ENCODE results near the gene RASEF. TPM values are rescaled to one million over a fixed set of nuclear protein-coding genes. Genes with fewer than 3 reads are reported as not detected.

Gene RASEF
- total and polyA plus RNA-seq, 5 donors from 2014 or later, result not detected

DNA sequence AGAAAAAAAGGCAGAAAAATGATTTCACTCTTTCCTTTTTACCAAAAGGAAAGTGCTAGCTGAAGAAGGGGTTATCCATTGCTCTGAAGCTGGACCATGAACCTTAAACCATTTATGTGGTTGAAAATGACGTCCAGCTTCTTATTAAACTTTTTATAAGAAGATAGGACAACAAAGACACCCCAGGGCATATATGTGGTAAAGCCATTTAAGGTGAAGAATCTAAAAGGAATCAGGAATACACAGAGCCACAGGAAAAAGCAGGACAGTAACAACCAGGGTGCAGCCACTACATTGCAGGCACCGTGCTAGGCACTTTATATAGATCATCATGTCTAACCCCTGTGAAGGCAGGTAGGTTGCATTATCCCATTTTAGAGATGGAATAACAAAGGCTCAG, 42.1 kb downstream of the RASEF start:
- DNase-seq, result no peak
- Histone ChIP-seq H3K4me3 (ENCODE audit: low read depth, low read length) (no peak overlapping the region), H3K27me3 (ENCODE audit: control insufficient read depth, insufficient read depth, low read length) (no peaks in the 10 kb centered on the region), H3K36me3 (ENCODE audit: control insufficient read depth, insufficient read depth, low read length) (no peaks in the 10 kb centered on the region), H3K9me3 (ENCODE audit: control insufficient read depth in 2 of 2, low read length in 2 of 2) (no peaks in the 10 kb centered on the region), H3K27ac (ENCODE audit: insufficient read depth, low read length, poor library complexity, severe bottlenecking) (no peak overlapping the region), H3K4me1 (ENCODE audit: control insufficient read depth, insufficient read depth, low read length, poor library complexity, severe bottlenecking) (no peaks in the 10 kb centered on the region)
- peaks cover 0 to 4% (median 1%) of the 10 kb centered on the region in 7 donors for H3K9me3 Mint-ChIP-seq
- no peaks in the 10 kb centered on the region for H3K27me3 Mint-ChIP-seq
- no peaks in the 10 kb centered on the region for H3K36me3 Mint-ChIP-seq
- H3K4me1 Mint-ChIP-seq, result no peaks in the 10 kb centered on the region
- no peak overlapping the region for H3K27ac Mint-ChIP-seq
- ATAC-seq (ENCODE audit: low read depth in 2 of 2), result no peak
- H3K4me3 Mint-ChIP-seq, result no peak overlapping the region

DNA sequence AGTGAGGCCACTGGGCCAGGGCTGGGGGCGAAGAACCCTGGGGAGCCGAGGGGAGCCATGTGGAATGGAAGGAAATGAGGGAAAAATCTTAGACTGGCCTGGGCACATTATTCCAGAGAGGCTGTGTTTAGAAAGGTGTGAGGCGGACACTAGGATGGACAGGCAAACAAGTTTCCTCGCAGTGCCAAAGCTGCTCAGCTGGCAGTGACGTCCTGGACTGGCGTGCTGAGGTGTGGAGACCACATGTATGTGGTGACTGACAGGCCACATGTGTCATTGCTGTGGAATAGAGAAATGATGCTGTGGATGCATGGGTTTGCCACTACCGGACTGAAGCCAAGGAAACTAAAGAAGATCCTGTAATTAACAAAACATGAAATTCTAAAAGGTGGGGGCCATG, 42.6 kb downstream of the RASEF start:
- H3K36me3 Mint-ChIP-seq, result no peaks in the 10 kb centered on the region
- Histone ChIP-seq H3K36me3 (ENCODE audit: control insufficient read depth, insufficient read depth, low read length) (no peaks in the 10 kb centered on the region), H3K4me3 (ENCODE audit: low read depth, low read length) (no peak overlapping the region), H3K4me1 (ENCODE audit: control insufficient read depth, insufficient read depth, low read length, poor library complexity, severe bottlenecking) (no peaks in the 10 kb centered on the region), H3K27ac (ENCODE audit: insufficient read depth, low read length, poor library complexity, severe bottlenecking) (no peak overlapping the region), H3K27me3 (ENCODE audit: control insufficient read depth, insufficient read depth, low read length) (no peaks in the 10 kb centered on the region), H3K9me3 (ENCODE audit: control insufficient read depth in 2 of 2, low read length in 2 of 2) (no peaks in the 10 kb centered on the region)
- peaks cover 0 to 4% (median 1%) of the 10 kb centered on the region in 7 donors for H3K9me3 Mint-ChIP-seq
- ATAC-seq (ENCODE audit: low read depth in 2 of 2), result no peak
- H3K27ac Mint-ChIP-seq, result no peak overlapping the region
- no peak overlapping the region for H3K4me3 Mint-ChIP-seq
- DNase-seq, result no peak
- H3K4me1 Mint-ChIP-seq, result no peaks in the 10 kb centered on the region
- no peaks in the 10 kb centered on the region for H3K27me3 Mint-ChIP-seq

DNA sequence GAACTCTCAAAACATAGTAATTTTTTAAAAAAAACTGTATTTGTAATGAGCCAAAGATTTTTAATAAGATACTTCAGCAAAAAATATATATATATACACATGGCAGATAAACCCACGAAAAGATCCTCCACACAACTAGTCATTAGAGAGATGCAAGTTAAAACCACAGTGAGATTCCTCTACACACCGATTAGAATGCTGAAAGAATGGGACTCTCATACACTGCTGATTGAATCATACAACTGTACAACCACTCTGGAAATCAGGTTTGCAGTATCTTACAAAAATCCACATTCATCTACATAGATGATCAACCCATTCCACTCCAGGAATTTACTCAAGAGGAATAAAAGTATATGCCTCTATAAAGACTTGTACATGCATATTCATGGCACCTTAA, 43.7 kb downstream of the RASEF start:
- H3K9me3 ChIP-seq (ENCODE audit: control insufficient read depth in 2 of 2, low read length in 2 of 2), result no peaks in the 10 kb centered on the region
- no peaks in the 10 kb centered on the region for H3K36me3 ChIP-seq (ENCODE audit: control insufficient read depth, insufficient read depth, low read length)
- H3K4me1 ChIP-seq (ENCODE audit: control insufficient read depth, insufficient read depth, low read length, poor library complexity, severe bottlenecking), result no peaks in the 10 kb centered on the region
- Mint-ChIP-seq H3K4me3 (no peak overlapping the region), H3K4me1 (no peaks in the 10 kb centered on the region), H3K9me3 (peaks cover 0 to 4% (median 1%) of the 10 kb centered on the region in 7 donors), H3K27ac (no peak overlapping the region), H3K36me3 (no peaks in the 10 kb centered on the region), H3K27me3 (no peaks in the 10 kb centered on the region)
- ATAC-seq (ENCODE audit: low read depth in 2 of 2) (no peak), DNase-seq (no peak)
- H3K27ac ChIP-seq (ENCODE audit: insufficient read depth, low read length, poor library complexity, severe bottlenecking), result no peak overlapping the region
- H3K27me3 ChIP-seq (ENCODE audit: control insufficient read depth, insufficient read depth, low read length), result no peaks in the 10 kb centered on the region
- no peak overlapping the region for H3K4me3 ChIP-seq (ENCODE audit: low read depth, low read length)

DNA sequence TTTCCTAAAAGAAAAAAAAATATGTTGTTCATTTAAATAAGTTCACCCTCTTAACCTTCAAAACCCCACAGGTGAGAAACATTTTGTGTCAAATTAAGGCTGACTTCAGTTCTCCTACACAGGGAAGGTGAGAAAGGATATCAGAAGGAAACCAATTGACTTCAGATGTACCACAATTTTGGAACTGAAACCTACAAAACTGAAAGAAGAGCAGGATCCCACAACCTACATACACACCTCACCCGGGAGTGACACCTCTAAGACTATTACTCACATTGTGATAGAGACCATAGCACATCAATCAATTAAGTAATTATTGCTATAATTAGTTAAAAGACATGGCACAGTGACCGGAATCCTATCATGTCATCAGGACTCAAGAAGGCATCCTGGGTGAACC, 47.0 kb downstream of the RASEF start:
- no peak overlapping the region for H3K27ac ChIP-seq (ENCODE audit: insufficient read depth, low read length, poor library complexity, severe bottlenecking)
- ATAC-seq (ENCODE audit: low read depth in 2 of 2), result no peak
- H3K4me3 ChIP-seq (ENCODE audit: low read depth, low read length), result no peak overlapping the region
- Mint-ChIP-seq H3K4me1 (peaks cover 0 to 2% (median 0%) of the 10 kb centered on the region in 4 donors), H3K4me3 (no peak overlapping the region), H3K27ac (no peak overlapping the region), H3K36me3 (no peaks in the 10 kb centered on the region), H3K9me3 (peaks cover 0 to 4% (median 2%) of the 10 kb centered on the region in 7 donors), H3K27me3 (no peaks in the 10 kb centered on the region)
- no peak for DNase-seq
- H3K27me3 ChIP-seq (ENCODE audit: control insufficient read depth, insufficient read depth, low read length), result no peaks in the 10 kb centered on the region
- H3K36me3 ChIP-seq (ENCODE audit: control insufficient read depth, insufficient read depth, low read length), result no peaks in the 10 kb centered on the region
- no peaks in the 10 kb centered on the region for H3K4me1 ChIP-seq (ENCODE audit: control insufficient read depth, insufficient read depth, low read length, poor library complexity, severe bottlenecking)
- no peaks in the 10 kb centered on the region for H3K9me3 ChIP-seq (ENCODE audit: control insufficient read depth in 2 of 2, low read length in 2 of 2)

DNA sequence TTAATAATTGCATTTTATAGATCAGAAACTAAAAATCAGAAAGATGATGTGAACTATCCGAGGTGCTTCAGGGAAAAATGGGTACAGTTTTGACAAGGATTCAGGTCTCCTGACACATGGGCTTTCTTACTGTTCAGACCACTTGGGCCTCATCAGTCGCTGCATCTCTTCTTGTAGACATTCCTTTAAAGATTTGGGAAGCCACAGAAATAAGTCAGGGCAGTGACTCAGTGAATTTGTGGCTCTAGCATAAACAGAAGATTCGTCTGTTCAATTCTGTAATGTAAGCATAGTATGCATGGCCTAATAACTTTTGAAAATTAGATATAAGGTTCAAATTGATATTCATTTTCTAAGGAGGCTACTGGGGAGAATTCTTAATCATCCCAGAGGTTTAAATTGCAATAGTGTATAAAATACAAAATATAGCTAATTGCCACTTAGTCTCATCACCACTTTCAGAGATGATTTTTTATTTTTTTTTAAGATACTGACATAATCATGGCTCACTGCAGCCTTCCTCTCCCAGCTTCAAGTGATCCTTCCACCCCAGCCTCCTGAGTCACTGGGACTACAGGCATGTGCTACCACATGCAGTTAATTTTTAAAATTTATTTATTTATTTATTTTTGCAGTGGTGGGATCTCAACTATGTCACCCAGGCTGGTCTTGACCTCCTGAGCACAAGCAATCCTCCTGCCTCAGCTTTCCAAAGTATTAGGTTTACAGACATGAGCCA, 48.9 kb downstream of the RASEF start:
- Mint-ChIP-seq H3K9me3 (peaks cover 0 to 4% (median 2%) of the 10 kb centered on the region in 7 donors), H3K4me1 (peaks cover 0 to 2% (median 0%) of the 10 kb centered on the region in 4 donors), H3K27ac (no peak overlapping the region), H3K4me3 (no peak overlapping the region), H3K27me3 (no peaks in the 10 kb centered on the region), H3K36me3 (no peaks in the 10 kb centered on the region)
- H3K36me3 ChIP-seq (ENCODE audit: control insufficient read depth, insufficient read depth, low read length), result no peaks in the 10 kb centered on the region
- H3K27me3 ChIP-seq (ENCODE audit: control insufficient read depth, insufficient read depth, low read length), result no peaks in the 10 kb centered on the region
- H3K9me3 ChIP-seq (ENCODE audit: control insufficient read depth in 2 of 2, low read length in 2 of 2), result no peaks in the 10 kb centered on the region
- no peak overlapping the region for H3K27ac ChIP-seq (ENCODE audit: insufficient read depth, low read length, poor library complexity, severe bottlenecking)
- H3K4me1 ChIP-seq (ENCODE audit: control insufficient read depth, insufficient read depth, low read length, poor library complexity, severe bottlenecking), result no peaks in the 10 kb centered on the region
- DNase-seq (no peak), ATAC-seq (ENCODE audit: low read depth in 2 of 2) (no peak)
- no peak overlapping the region for H3K4me3 ChIP-seq (ENCODE audit: low read depth, low read length)

DNA sequence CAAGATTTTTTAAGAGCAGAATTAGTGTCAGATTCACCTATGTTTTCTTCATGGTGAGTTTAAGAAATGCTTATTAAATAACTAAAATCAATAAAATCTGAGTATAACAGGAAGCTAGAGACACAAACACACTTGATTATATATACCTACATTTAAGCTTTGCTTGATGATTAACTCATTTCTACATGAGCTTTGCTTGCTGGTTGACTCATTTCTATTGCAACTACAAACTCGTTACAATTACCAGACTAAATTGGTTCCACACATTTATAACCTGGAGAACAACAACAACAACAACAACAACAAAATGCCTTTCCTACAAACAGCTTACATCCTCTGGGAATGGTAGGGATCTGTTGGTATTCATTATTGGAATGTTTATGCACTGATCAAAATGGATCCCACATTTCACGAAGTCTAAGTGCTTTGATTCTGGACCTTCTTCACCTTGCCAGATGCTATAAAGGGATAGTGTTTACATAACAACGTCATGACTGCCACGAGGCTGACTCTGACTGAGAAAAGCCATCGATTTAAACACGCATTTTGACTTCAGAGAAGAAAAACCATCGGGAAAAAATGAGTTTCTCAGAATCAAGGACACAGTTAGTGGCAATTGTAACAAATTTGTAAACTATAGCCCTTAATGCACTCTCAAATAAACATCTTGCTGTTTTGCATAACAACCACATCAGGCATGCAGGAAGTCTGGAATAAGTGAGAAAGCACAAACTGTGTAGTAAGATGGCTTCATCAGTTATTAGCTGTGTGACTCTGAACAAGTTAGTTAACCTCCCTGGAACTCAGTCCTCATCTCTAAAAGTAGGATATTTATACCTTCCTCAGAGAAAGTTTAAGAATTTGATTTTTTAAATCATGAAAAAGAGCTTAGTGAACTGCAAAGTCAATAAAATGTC, 49.8 kb downstream of the RASEF start:
- H3K9me3 Mint-ChIP-seq, result peaks cover 0 to 7% (median 2%) of the 10 kb centered on the region in 7 donors
- H3K27me3 Mint-ChIP-seq, result no peaks in the 10 kb centered on the region

DNA sequence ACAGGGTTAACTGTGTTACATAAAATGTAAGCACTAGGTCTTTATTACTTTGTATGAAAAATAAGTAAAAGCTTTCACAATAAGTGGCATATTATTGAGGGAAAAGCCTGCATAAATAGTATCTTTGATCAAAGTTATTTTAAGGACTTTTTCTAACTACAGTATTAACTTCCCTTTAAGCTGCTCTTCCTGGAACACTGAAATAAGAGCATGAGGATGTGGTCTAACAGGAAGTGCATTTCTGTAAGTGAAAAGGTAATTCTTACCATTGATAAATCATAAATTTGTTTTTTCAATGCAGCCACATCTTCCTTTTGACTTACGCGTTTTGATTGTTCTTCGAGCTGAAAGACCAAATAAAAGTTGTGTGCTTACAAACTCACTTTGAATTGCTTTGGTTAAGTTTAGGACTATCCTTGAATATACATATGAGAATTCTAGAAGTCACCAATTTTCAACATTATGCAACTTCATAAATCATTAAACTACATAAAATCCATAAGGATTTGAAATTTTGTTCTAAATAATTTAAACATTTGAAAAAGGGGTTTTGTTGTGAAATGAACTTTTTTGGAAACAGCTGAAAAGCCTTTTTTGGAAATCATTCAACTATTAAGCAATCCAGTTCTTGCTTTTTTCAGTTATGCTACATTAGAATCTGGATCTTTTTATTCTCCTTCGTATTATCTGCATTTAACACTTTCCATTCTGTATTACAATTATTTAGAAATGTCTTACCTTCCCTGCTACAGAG, 50.6 kb downstream of the RASEF start:
- H3K27me3 ChIP-seq (ENCODE audit: control insufficient read depth, insufficient read depth, low read length), result no peaks in the 10 kb centered on the region
- no peaks in the 10 kb centered on the region for H3K4me1 ChIP-seq (ENCODE audit: control insufficient read depth, insufficient read depth, low read length, poor library complexity, severe bottlenecking)
- H3K36me3 ChIP-seq (ENCODE audit: control insufficient read depth, insufficient read depth, low read length), result no peaks in the 10 kb centered on the region
- Mint-ChIP-seq H3K4me1 (peaks cover 0 to 2% (median 0%) of the 10 kb centered on the region in 4 donors), H3K9me3 (peaks cover 0 to 7% (median 4%) of the 10 kb centered on the region in 7 donors), H3K27me3 (no peaks in the 10 kb centered on the region), H3K36me3 (no peaks in the 10 kb centered on the region), H3K27ac (no peak overlapping the region), H3K4me3 (no peak overlapping the region)
- no peak overlapping the region for H3K27ac ChIP-seq (ENCODE audit: insufficient read depth, low read length, poor library complexity, severe bottlenecking)
- H3K9me3 ChIP-seq (ENCODE audit: control insufficient read depth in 2 of 2, low read length in 2 of 2), result no peaks in the 10 kb centered on the region
- DNase-seq (peak in 1 of 3 donors; percentile 5), ATAC-seq (ENCODE audit: low read depth in 2 of 2) (no peak)
- no peak overlapping the region for H3K4me3 ChIP-seq (ENCODE audit: low read depth, low read length)

More for the DNA sequence above, 49.8 kb downstream of the RASEF start:
- Mint-ChIP-seq H3K4me3 (no peak overlapping the region), H3K36me3 (no peaks in the 10 kb centered on the region), H3K27ac (no peak overlapping the region), H3K4me1 (peaks cover 0 to 2% (median 0%) of the 10 kb centered on the region in 4 donors)
- H3K36me3 ChIP-seq (ENCODE audit: control insufficient read depth, insufficient read depth, low read length), result no peaks in the 10 kb centered on the region
- no peaks in the 10 kb centered on the region for H3K4me1 ChIP-seq (ENCODE audit: control insufficient read depth, insufficient read depth, low read length, poor library complexity, severe bottlenecking)
- H3K27ac ChIP-seq (ENCODE audit: insufficient read depth, low read length, poor library complexity, severe bottlenecking), result no peak overlapping the region
- no peaks in the 10 kb centered on the region for H3K9me3 ChIP-seq (ENCODE audit: control insufficient read depth in 2 of 2, low read length in 2 of 2)
- DNase-seq (no peak), ATAC-seq (ENCODE audit: low read depth in 2 of 2) (no peak)
- H3K27me3 ChIP-seq (ENCODE audit: control insufficient read depth, insufficient read depth, low read length), result no peaks in the 10 kb centered on the region
- no peak overlapping the region for H3K4me3 ChIP-seq (ENCODE audit: low read depth, low read length)
